GM19324 (cell line): Measurements from ENCODE around the gene PLSCR4.

Experiments used
- ATAC-seq: cut with Tn5 transposase; IDR thresholded peaks from one replicate; pipeline ENCODE4 v1.9.1; 2021; ENCODE audit warnings: mild to moderate bottlenecking, moderate library complexity; ENCODE audit not compliant: unreplicated experiment, low FRiP score

The PLSCR4 gene

DNA sequence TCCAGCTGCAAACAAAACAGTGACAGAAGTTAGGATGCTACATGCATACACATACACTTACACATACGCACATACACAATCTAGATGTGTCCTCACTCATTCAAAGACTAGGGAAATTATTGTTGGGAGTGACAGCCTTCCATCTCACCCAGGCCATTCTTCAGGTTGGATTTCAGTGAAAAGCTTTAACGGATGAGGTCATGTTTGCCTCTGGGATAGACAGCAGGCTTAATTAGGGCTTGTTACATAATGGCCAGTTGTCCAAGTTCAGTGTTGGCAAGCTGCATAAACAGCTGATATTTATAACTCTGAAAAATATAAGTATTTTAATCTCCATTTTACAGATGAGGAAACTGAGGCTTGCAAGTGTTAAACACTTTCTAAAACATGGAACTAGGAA, 54.1 kb downstream of the PLSCR4 start:
- ATAC-seq, result no peak

GRCh38 chr3:146195605-146196004, 55.3 kb downstream of the PLSCR4 start:
- ATAC-seq, result no peak

DNA sequence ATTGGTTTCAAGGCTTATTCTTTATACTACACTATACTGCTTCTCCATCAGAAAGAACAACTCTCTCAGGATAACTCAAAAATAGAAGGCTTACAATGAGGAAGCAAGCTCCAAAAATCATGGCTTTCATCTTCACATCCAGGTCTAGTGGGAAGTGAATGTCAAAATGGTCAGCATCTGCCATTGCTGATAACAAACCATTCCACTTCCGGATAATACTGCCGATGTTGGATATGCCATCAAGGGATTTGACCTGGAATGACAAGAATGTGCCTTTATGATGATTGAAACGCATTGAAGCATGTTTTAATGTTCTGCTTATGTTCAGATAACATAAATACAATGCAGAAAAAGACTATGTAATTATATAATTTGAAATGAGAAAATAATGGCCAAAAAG, 55.9 kb downstream of the PLSCR4 start:
- no peak for ATAC-seq

- no peak for ATAC-seq
Observed at GRCh38 chr3:146191051-146191450, 59.9 kb downstream of the PLSCR4 start.

DNA sequence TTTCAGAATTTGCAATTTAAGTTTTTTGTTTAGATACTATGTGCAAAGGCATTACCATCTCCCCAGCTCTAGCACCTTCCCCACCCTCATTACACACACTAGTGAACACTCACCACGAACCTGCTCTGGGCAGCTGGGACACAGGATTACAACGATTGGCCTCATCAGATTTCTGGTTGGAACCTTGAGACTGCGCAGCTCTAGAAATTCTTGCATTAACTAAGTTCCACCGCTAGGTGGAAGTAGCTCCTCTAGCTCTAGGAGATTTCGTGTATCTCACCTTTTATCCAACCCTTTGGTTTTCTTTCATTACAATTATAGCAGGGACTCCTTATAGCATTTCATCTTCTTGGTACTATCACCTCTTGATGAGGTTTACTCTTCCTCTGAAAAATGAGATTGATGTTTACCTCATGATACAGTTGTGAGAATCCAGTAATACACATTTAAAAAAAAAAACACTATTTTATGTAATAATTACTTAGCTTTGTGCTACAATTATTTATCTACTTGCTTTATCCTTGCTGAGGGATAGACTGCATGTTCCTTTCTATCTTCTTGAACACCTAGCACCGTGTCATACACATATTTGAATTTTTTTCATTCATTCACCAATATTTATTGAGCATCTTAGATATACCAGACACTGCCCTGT, 61.3 kb downstream of the PLSCR4 start:
- peak; percentile 87 for ATAC-seq

DNA sequence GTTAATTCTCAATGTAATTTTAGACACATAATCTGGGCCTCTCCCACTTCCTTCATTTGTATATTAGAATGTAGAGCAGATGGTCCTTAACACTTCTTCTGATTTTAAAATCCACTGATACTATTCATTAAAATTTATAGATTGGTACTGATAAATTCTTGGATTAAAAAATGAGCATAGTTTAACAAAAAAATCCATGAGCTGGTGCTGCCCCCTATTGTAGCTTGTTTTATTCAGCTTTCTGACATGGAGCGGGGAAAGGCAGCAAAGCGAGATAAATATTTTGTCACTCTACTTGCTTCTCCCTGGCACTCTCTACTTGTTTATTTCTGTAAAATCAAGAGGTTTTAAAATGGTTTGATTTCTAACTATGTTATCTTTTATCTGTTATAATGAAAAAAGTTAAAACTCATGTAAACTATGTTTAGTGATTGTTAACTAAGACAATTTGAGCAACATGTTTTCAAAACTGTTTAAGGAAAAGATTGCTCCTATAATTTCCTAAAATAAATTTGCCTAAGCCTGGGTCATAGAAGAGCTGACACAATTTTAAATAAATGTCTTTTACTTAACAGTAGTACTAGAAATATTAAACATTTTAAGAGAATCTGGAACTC, 63.5 kb downstream of the PLSCR4 start:
- no peak for ATAC-seq

DNA sequence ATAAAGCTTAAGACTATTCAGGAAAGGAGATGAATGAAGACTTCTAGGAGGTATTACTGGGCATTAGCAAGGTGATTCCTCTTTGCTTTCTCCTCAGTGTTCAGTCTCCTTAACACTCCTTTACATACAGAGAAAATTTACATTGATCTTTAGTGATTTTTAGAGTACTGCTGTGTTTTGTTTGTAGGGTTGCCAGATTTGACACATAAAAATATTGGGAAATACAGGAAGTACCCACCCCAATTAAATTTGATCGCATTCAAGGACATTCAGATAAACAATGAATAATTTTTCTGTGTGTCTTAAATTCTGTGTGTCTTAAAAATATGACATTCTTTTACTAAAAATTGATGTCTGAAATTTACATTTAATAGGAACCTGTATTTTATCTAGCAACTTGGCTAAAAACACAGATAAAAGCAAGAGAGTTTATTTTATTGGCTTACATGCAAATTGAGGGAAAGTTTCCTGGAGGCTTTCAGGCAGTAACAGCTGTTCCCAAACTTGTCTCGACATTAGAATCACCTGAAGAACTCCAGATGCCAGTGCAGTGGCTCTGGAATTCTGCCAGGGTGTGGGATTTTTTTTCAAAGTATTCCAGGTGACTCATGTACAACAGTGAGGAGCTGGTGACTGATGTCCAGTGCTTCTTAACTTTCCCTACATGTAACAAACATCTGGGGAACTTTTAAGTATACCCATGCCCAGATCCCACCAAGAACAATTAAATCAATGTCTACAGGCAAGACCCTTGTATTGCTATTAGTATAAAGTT, 66.5 kb downstream of the PLSCR4 start:
- ATAC-seq, result no peak

- ATAC-seq, result no peak
Observed at GRCh38 chr3:146181216-146181615, 69.7 kb downstream of the PLSCR4 start.

- no peak for ATAC-seq
Observed at GRCh38 chr3:146180376-146180775, 70.5 kb downstream of the PLSCR4 start.

- ATAC-seq, result no peak
Observed at GRCh38 chr3:146178006-146178689, 72.8 kb downstream of the PLSCR4 start.

DNA sequence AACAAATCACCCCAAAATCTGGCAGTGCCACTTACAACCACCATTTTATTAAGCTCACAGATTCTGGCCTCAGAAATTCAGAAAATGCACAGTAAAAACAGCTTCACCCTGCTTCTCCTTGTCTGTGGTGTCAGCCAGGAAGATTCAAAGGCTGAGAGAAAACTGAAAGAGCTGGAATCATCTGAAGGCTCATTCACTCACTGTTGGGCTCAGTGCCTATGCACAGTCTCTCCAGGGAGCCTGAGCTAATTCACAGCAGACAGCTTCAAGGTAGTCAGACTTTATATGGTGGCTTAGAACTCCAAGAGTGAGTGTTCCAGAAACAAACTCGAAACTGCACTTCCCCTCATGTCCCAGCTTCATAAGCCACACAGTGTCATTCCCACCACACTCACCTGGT, 73.4 kb downstream of the PLSCR4 start:
- no peak for ATAC-seq

GRCh38 chr3:146177072-146177471, 73.8 kb downstream of the PLSCR4 start:
- no peak for ATAC-seq

GRCh38 chr3:146172586-146172985, 78.3 kb downstream of the PLSCR4 start:
- ATAC-seq, result no peak

GRCh38 chr3:146170591-146170990, 80.3 kb downstream of the PLSCR4 start:
- no peak for ATAC-seq

GRCh38 chr3:146169891-146170290, 81.0 kb downstream of the PLSCR4 start:
- no peak for ATAC-seq

DNA sequence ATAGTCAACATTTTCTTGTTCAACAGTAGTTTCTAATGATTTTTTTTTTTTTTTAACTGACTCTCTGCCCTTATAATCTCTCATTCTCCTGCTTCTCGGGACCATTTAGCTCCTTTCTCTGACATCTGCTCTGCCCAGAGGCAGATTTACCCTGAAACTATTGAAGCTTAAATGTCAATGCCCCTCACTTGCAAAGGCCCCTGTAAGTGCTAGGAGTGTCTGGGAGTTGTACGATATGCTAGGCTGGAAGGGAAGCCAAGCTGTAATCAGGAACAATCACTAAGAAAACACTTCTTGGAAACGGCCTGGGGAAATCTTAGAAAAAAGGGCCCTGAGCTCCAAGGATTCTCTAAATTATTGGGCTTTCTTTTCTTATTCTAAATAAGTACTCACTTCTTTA, 84.1 kb downstream of the PLSCR4 start:
- no peak for ATAC-seq

GRCh38 chr3:146166415-146166821, 84.5 kb downstream of the PLSCR4 start:
- ATAC-seq, result no peak

GRCh38 chr3:146165877-146166276, 85.0 kb downstream of the PLSCR4 start:
- no peak for ATAC-seq

GRCh38 chr3:146164971-146165769, 85.7 kb downstream of the PLSCR4 start:
- ATAC-seq, result no peak

- no peak for ATAC-seq
Observed at GRCh38 chr3:146164506-146164905, 86.4 kb downstream of the PLSCR4 start.
